Activated CD8-positive, alpha-beta T cell treated with anti-CD3 and anti-CD28 coated beads for 36 hours (primary cell): ENCODE measurements around the gene MCM3AP. TPM values are rescaled to one million over a fixed set of nuclear protein-coding genes. Genes with fewer than 3 reads are reported as not detected.

ENCODE experiments used
- ATAC-seq: fragments of 200-7000 bp; cut with Tn5 transposase; one replicate; pipeline ENCODE4 v1.10.0; 2021; ENCODE audit warnings: mild to moderate bottlenecking, moderate library complexity
- CTCF ChIA-PET: fragments of 350-600 bp; sonication (Branson Sonifier 250); formaldehyde crosslinking; loops from one replicate; lab custom pipeline; 2021; ENCODE audit warnings: antibody characterized with exemption; lab: Charles Lee
- POLR2A ChIA-PET: fragments of 350-600 bp; sonication (Branson Sonifier 250); formaldehyde crosslinking; loops from one replicate; lab custom pipeline; 2021; ENCODE audit warnings: antibody characterized with exemption; lab: Charles Lee
- DNase-seq: peaks from one replicate; pipeline ENCODE4 v3.0.0-alpha.2; 2020
- H3K27ac Mint-ChIP-seq: one replicate; pipeline ENCODE4 v1.8.0; 2021; ENCODE audit warnings: mild to moderate bottlenecking, mixed read lengths
- H3K27me3 Mint-ChIP-seq: one replicate; pipeline ENCODE4 v1.8.0; 2021; ENCODE audit warnings: mixed read lengths
- H3K36me3 Mint-ChIP-seq: one replicate; pipeline ENCODE4 v1.8.0; 2021; ENCODE audit warnings: low read depth, mixed read lengths
- H3K4me1 Mint-ChIP-seq: one replicate; pipeline ENCODE4 v1.8.0; 2021; ENCODE audit warnings: low read depth, mixed read lengths
- H3K4me3 Mint-ChIP-seq: one replicate; pipeline ENCODE4 v1.8.0; 2021; ENCODE audit warnings: mild to moderate bottlenecking, moderate library complexity, mixed read lengths
- H3K9me3 Mint-ChIP-seq: one replicate; pipeline ENCODE4 v1.8.0; 2021; ENCODE audit warnings: mixed read lengths
- CTCF ChIP-seq: fragments of 200-600 bp; IDR thresholded peaks from one replicate; pipeline ENCODE4 v1.8.0; 2022; ENCODE audit warnings: antibody characterized with exemption, mild to moderate bottlenecking
- intact Hi-C: fragments of 100-400 bp; cut with micrococcal nuclease; formaldehyde crosslinking; loops from one replicate; pipeline ENCODE4 v1.10.0; 2022
- total RNA-seq, 2 experiments: library from RNA; stranded (reverse); gene quantifications; one replicate each; pipeline ENCODE4 v1.2.3, GENCODE V29; 2021

MCM3AP gene
- total RNA-seq, 2 experiments from 2014 or later: 108 to 112 TPM

DNA sequence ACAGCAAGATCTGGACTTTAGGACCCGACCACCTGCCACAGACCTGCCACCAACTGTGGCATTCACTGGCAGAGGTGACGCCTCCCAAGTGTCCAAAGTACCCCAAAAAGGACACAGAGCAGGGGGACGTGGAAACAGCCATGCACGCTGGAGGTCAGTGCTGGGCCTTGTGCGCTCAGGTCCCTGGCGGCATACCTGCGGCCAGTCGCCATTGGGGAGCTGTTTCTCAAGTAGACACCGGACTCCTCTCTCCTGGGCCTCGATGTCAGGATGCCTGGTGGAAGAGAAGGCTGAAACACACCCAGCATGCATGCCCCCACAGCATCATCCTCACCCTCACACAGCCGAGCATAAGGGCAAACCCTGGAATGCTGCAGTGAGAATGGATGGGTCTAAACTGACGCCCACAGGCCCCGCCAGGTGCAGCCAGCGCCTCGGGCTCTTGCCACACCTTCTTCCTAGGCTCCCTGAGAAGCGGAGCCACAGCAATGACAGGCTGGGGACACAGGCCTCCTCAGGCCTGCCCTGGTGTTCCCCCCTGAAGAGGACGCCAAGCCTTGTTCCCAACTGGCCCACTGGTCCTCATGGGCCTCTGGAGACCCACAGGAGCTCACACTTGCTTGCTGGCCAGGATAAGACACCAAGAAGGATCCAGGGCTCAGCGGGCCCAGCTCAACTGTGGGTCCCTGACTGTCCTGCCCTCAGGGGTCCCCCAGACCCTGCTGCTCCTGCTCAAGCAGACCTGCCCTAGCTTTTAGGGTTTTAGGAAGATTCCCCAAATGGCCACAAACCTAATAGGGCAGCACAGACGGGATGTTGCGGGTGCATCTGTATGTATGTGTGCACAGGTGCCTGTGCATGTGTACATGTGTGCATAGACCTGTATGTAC is 93.5 kb downstream of the MCM3AP start:
- no peak for TF ChIP-seq CTCF
- CTCF ChIA-PET: no interaction called here
- POLR2A ChIA-PET: interaction anchor here (1.0 kb wide), 1 partner anchor 20 kb away, joined by 3 read pairs; no protein-coding TSS in a partner anchor
- Mint-ChIP-seq H3K27ac (no peak overlapping the region), H3K4me3 (no peak overlapping the region), H3K36me3 (peaks cover 9% of the 10 kb centered on the region), H3K27me3 (no peaks in the 10 kb centered on the region), H3K4me1 (no peaks in the 10 kb centered on the region), H3K9me3 (no peaks in the 10 kb centered on the region)
- intact Hi-C loops: no loop called here
- no peak for ATAC-seq
- DNase-seq: no peak

GRCh38 chr21:46191257-46191685 is 94.1 kb downstream of the MCM3AP start:
- H3K27ac Mint-ChIP-seq: no peak overlapping the region
- no peak for ATAC-seq
- no peaks in the 10 kb centered on the region for H3K27me3 Mint-ChIP-seq
- ChIA-PET POLR2A (interaction anchor here (1.0 kb wide), 1 partner anchor 21 kb away, joined by 3 read pairs; no protein-coding TSS in a partner anchor), CTCF (no interaction called here)
- intact Hi-C loops: no loop called here
- H3K4me3 Mint-ChIP-seq: no peak overlapping the region
- H3K36me3 Mint-ChIP-seq: peaks cover 9% of the 10 kb centered on the region
- TF ChIP-seq CTCF: no peak
- no peaks in the 10 kb centered on the region for H3K9me3 Mint-ChIP-seq
- no peak for DNase-seq
- no peaks in the 10 kb centered on the region for H3K4me1 Mint-ChIP-seq

DNA sequence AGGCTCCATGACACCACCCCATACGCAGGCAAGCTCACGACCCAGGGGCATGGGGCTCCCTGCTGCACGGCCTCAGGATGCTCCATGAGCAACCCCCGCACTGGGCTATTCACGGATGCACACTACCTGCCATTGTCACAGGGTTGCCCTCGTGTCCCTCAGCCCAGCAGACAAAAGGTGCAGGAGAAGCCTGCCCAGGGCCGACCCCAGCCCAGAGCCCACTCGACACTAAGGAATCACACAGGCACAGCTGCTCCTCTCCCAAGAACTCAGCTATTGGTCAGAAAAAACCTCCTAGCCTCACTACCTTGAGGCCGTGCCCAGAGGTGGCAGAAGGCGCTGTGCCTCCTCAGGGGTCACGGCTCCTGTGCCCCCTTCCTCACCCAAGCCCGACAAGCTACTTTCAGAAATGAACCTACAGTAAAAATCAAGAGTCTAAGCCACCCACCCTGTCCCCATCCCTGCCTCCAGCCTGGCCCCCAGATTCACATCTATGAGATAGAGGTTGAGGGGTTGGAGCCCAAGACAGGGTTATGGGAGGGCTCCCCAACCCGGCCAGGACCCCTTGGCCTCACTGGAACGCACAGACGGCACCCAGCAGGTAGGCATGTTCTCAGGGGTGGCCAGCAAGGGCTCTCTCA is 94.8 kb downstream of the MCM3AP start:
- H3K4me1 Mint-ChIP-seq: peaks cover 5% of the 10 kb centered on the region
- CTCF ChIA-PET: no interaction called here

DNA sequence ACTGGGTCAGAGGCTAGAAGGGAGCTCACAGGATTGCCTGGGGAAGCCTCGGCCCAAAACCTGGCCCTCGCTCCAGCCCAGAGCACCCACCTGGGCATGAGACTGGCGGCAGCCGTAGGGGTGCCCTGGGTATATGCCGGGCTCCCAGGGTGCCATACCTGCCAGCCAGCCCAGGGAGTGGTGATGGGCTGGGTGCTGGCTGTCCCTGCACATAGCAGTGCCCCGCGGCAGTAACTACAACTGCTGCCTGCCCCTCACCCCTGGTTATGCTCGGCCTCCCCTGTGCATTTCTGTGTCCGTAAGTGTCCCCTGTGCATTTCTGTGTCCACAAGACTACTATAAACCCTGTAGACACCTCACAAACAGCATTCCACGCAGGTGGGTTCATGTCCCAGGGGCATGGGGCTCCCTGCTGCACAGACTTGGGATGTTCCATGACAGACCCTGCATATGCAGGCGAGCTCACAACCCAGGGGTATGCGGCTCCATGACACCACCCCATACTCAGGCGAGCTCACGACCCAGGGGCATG is 95.4 kb downstream of the MCM3AP start:
- no peak for ATAC-seq

More for the DNA sequence above, 94.8 kb downstream of the MCM3AP start:
- DNase-seq (no peak), ATAC-seq (no peak)
- peaks cover 9% of the 10 kb centered on the region for H3K36me3 Mint-ChIP-seq
- intact Hi-C loops: no loop called here
- H3K27ac Mint-ChIP-seq: no peak overlapping the region
- H3K27me3 Mint-ChIP-seq: no peaks in the 10 kb centered on the region
- no peaks in the 10 kb centered on the region for H3K9me3 Mint-ChIP-seq
- POLR2A ChIA-PET: interaction anchor here (1.0 kb wide), 1 partner anchor 21 kb away, joined by 3 read pairs; no protein-coding TSS in a partner anchor
- no peak overlapping the region for H3K4me3 Mint-ChIP-seq
- no peak for TF ChIP-seq CTCF

More for the DNA sequence above, 95.4 kb downstream of the MCM3AP start:
- DNase-seq: no peak
- Mint-ChIP-seq H3K9me3 (no peaks in the 10 kb centered on the region), H3K36me3 (peaks cover 9% of the 10 kb centered on the region), H3K27ac (no peak overlapping the region), H3K27me3 (no peaks in the 10 kb centered on the region), H3K4me3 (no peak overlapping the region), H3K4me1 (peaks cover 8% of the 10 kb centered on the region)
- POLR2A ChIA-PET: no interaction called here
- CTCF ChIA-PET: no interaction called here
- intact Hi-C loops: no loop called here
- no peak for TF ChIP-seq CTCF
